HTR-8/SVneo (cell line): Measurements from ENCODE around the gene NTSR1.
A peak's percentile ranks its signal among the peaks of the same experiment; 100 is the strongest.
"Not testable (repeated sequence)": the region's sequence is repeated elsewhere in the genome, so short reads cannot be mapped to it uniquely, and the experiment has no call there.

Source experiments
- DNase-seq: peaks from one replicate; pipeline ENCODE4 v3.0.0; 2011; ENCODE audit warnings: low spot score, mixed read lengths; ENCODE audit not compliant: insufficient read length
- FAIRE-seq: peaks from 2 replicates; lab custom pipeline; 2011; peaks lifted over from hg19 to GRCh38; lab: Jason Lieb, UNC

NTSR1 gene

GRCh38 chr20:62671765-62672164 lies 36.9 kb upstream of the NTSR1 start:
- FAIRE-seq (peak; percentile 59), DNase-seq (no peak)

DNA sequence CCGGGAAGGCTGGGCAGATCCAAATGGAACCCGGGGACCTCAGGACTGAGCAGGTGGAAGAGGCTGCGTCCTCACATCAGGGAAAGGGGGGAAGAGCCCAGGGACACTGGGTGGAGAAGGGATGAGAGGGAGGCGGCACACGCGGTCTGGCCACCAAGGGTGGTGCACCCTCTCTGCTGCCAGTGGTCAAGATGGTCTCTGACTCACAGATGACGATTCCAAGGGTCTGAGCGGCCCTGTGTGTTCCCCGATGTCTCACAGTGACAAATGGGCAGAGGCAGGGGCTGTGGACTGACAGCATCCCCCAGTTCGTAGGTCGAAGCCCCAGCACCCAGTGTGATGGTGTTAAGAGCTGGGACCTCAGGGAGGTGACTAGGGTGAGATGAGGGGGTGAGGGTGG lies 34.3 kb upstream of the NTSR1 start:
- DNase-seq (no peak), FAIRE-seq (peak; percentile 73)

DNA sequence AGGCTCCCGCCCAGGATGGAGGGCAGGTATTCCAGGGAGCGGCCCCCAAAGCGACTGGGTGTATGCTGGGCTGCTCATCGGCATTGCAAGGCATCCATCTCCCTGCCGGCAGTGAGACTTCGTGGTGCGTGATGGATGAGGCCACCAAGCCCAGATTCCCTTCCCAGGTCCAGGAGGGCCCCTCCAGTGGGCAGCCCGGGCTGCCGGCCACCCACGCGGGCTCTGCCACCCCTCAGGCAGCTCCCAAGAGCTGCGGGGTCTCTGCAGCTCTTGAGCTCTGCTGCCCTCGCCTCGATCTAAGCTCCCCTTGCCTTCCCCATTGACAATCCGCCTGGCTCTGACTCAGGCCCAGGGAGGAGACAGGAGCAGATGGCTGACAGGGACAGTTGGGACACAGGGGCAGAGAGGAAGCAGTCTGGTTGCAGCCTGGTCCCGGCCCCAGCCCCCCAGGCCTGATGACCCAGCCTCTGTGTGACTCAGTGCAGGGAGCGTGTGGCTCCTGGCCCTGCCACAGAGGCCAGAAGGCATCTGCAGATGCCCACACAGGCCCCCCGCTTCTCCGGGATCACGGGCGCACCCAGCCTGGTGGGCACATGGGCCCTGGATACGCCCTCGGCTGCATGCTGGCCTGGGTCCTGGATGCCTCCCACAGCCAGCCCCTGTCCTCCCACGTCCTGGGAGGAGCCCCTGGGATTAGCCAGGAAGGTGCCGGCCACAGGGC lies 33.3 kb upstream of the NTSR1 start:
- no peak for FAIRE-seq
- DNase-seq = peak; percentile 83

GRCh38 chr20:62675877-62676260 lies 32.8 kb upstream of the NTSR1 start:
- FAIRE-seq (peak; percentile 95), DNase-seq (no peak)

GRCh38 chr20:62676976-62677375 lies 31.7 kb upstream of the NTSR1 start:
- DNase-seq (no peak), FAIRE-seq (no peak)

GRCh38 chr20:62677678-62678077 lies 31.0 kb upstream of the NTSR1 start:
- FAIRE-seq (no peak), DNase-seq (no peak)

DNA sequence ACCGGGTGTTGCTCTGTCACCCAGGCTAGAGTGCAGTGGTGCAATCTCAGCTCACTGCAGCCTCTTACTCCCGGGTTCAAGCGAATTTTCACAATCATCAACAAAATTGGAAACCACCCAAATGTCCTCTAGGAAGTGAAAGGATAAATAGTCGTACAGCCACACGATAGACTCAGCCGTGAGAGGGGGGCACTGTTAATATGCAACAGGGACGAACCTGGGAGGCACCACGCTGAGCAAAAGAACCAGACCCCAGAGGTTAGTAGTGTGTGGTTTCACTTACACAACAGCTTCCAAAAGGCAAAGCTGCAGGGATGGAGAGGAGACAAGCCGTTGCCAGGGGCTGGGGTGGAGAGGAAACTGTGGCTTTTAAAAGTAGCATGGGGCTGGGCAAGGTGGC lies 30.1 kb upstream of the NTSR1 start:
- DNase-seq (no peak), FAIRE-seq (peak; percentile 90)

GRCh38 chr20:62679978-62680589 lies 28.6 kb upstream of the NTSR1 start:
- no peak for DNase-seq
- no peak for FAIRE-seq

- DNase-seq (no peak), FAIRE-seq (peak; percentile 13)
These were observed 25.6 kb upstream of the NTSR1 start for GRCh38 chr20:62682912-62683517.

DNA sequence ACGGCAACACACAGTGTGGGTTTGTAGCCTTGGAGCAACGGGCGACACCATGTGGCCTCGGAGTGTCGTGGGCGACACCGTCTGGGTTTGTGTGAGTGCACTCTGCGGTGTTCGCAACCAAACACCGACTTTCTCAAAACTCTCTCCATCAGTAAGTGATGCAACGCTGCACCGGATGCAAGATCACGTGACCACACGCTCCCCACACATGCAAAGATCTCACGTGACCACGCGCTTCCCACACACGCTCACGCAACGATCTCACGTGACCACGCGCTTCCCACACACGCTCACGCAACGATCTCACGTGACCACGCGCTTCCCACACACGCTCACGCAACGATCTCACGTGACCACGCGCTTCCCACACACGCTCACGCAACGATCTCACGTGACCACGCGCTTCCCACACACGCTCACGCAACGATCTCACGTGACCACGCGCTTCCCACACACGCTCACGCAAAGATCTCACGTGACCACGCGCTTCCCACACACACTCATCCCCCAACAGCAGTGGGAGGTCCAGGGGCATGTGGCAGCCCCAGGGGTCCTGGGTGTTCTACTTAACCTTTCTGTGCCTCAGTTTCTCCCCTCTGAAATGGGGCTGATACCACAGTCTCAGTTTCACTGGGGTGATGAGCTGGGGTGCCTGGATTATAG lies 24.8 kb upstream of the NTSR1 start:
- peak; percentile 92 for FAIRE-seq

GRCh38 chr20:62684981-62685380 lies 23.7 kb upstream of the NTSR1 start:
- DNase-seq (no peak), FAIRE-seq (no peak)

More for the DNA sequence above, 24.8 kb upstream of the NTSR1 start:
- DNase-seq = not testable (repeated sequence)

- FAIRE-seq (peak; percentile 83), DNase-seq (no peak)
These were observed 22.7 kb upstream of the NTSR1 start for GRCh38 chr20:62685781-62686555.

- FAIRE-seq (peak; percentile 72), DNase-seq (no peak)
These were observed 21.5 kb upstream of the NTSR1 start for GRCh38 chr20:62686869-62687830.

- DNase-seq (no peak), FAIRE-seq (peak; percentile 44)
These were observed 20.6 kb upstream of the NTSR1 start for GRCh38 chr20:62688083-62688482.

- DNase-seq = peak; percentile 54
- FAIRE-seq = peak; percentile 96
These were observed 19.7 kb upstream of the NTSR1 start for GRCh38 chr20:62688855-62689460.

DNA sequence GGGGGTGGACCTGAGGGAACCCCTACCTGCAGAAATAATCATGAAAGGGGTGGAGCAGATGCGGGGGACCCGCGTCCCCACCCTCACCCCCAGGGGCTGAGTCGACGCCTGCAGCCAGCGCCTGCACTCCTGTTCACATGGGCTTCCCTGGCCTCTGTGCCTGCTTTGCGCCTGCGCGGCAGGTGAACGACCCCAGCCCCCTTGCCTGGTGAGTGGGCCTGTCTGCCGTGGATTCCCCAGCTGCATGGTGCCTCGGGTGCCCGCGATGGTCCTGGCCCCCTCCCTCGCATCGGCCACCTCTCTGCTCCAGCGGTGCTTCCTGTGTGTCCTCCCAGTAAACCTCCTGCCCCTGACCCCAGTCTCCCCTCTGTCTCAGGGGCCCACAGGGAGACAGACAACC lies 18.8 kb upstream of the NTSR1 start:
- DNase-seq (no peak), FAIRE-seq (peak; percentile 48)

DNA sequence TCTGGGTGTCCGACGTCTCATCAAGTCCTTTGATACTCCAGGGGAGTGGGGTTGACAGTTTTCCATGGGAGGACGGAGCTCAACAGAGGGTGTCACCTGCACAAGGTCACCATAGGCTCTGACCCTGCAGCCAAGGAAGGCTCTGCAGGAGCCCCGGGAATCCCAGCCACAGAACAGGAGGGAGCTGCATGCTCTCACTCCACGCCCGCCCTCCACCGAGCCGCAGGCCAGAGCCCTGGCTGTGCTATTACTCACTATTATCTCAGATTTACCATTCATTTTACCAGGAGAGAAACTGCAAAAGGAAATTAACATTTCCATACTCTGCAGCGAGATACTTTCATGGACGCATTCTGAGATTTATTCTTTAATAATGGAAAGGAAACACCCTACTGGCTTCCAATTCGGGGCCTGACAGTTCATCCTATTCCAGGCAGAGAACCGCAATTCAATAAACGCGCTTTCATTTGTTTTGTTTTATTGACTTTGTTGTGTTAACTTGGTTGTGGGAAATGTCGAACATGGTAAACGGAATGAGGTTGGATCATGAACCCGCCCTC lies 18.3 kb upstream of the NTSR1 start:
- no peak for FAIRE-seq

GRCh38 chr20:62691487-62691886 lies 17.1 kb upstream of the NTSR1 start:
- DNase-seq (no peak), FAIRE-seq (peak; percentile 20)

More for the DNA sequence above, 18.3 kb upstream of the NTSR1 start:
- no peak for DNase-seq
